IPS-11a (cell line): ENCODE measurements around the gene KRTAP10-10.
"Not testable (repeated sequence)": the region's sequence is repeated elsewhere in the genome, so short reads cannot be mapped to it uniquely, and the experiment has no call there.

ENCODE experiments used
- H3K4me3 ChIP-seq: one replicate; pipeline ENCODE4 v1.5.1; 2013; ENCODE audit warnings: low read depth, low read length, control low read depth

KRTAP10-10 gene

DNA sequence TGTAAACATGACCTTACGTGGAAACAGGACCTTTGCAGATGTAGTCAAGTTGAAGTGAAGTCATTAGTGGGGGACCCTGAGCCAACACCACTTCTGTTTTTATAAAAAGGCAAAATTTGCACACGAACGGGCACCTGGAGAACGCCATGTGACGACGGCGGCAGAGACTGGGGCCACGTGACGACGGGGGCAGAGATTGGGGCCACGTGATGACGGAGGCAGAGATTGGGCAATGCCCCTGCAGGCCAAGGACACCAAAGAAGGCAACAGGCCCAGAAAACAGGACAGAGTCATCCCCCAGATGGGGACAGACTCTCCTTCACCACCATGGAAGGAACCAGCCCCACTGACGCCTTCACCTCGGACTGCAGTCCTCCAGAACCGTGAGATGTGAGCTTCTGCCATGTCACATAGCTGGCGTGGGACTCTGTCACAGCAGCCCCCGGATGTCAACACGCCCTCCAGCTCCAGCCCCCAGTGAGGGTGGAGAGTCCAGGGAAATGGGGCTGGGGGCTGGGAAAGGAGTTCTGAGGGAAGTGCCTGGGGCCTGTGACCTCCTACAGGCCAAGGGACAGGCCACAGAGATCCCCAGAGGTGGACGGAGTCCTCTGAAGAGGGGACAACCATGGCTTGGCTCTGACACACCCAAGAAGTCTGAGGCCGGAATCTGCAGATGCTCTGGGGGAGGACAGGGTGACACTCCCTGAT is 13.3 kb downstream of the KRTAP10-10 start:
- no peak overlapping the region for H3K4me3 ChIP-seq

DNA sequence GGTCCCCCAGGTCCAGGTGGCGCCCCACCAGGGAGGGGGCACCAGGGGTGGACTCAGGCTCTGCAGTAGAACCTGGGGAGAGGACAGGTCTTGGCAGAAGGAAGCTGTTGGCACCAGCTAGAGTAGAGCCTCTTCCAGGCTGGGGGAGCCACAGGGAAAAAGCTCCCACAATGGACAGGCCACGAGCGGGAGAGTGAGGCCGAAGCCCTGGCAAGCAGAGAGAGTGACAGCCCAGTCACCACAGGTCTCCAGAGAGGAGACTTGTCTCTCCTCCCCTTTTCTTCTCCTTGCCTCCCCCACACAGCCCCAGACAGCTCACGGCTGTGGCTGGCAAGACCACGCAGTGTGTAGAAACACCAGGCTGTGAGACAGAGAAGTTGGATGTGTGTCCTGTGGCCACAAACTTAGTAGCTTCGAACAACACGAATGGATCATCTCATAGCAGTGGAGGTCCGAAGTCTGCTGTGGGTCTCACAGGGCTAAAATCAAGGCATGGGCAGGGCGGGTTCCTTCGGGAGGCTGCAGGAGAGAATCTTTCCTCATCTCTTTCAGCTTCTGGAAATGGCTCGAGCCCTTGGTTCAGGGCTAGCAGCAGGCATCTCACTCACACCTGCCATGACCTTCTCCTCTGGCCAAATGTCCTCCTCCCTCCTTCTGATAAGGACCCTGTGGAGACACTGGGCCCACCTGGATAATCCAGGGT is 14.0 kb downstream of the KRTAP10-10 start:
- H3K4me3 ChIP-seq, result no peak overlapping the region

DNA sequence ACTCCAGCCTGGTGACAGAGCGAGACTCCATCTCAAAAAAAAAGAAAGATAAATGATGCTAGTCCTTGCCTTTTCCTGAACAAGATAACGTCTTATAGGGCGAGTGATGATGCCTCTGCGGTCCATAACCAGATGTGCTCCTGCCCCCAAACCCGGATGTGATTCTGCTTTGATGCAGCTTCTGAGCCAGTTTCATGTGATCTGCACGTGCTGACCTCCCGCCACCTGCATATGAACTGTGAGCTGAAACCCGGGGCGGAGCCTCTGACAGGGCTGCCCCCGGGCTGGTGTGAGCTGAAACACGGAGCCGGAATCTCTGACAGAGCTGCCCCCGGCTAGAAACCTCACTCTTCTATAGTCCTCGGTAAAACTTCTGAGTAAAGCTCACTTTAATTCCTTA is 16.0 kb downstream of the KRTAP10-10 start:
- no peak overlapping the region for H3K4me3 ChIP-seq

DNA sequence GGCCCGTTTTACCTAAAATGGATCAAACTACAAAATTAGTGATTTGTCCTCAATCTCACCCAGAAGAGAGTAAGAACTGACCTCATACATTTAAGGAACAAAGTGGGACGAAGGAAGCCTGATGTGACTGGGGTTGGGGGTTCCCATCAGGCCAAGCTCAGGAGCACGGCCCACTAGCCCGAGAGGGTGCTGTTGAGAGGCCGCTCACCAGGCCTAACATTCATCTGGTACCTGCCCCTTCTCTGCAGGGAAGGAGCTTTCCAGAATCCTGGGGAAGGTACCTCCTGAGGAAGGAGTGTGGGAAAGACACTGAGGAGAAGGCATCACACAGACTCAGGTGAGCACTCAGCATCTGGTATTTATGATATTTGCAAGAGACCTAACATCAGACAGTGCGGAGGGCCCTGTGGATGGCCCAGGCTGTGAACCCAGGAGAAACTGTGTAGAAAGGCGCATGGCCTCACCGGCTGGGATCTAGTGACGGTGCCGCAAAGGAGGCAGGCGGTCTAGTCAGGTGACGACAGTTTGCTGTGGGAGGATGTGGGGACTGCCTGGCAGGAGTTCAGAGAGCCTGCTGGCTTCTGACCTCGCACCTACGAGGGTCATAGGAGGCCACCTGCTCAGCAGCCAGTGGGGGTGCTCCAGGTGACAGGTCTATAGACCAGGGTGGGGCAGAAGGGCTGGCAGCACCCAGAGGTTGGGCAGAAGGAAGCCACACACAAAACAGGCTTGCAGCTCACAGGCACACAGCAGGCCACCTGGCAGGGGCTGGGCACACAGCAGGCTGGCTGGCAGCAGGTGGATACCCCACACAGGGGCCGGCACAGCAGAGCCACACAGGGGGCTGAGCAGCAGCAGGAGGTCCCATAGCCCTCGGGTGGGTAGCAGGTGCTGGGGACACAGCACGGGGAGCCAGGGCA is 16.8 kb downstream of the KRTAP10-10 start:
- H3K4me3 ChIP-seq, result no peak overlapping the region

DNA sequence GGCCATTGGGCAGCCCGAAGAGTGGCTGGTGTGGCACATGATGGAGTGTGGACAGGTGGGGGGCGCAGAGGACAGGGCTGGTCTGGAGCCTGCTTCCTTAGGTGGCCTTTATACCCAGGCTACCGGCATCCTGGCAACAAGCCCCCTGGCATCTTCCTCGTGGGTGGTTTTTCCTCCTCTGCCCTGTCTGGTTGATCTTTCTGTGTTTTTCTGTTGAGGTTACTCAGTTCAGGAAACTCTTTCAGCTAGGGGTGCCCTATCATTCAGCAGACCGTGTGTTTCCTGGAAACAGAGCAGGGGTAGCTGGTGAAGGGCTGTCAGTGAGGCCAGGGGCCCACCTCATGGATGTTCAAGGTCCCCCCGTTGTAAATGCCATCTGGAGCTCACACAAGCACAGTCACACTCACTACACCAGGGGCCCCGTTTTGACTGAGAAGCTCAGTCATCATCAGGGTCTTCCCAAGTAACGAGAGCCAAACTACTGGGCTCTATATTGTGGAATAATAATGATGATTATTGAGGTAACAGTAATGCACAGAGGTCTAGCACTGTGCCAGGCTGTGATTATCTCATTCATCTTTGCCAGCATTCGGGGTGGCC is 17.5 kb downstream of the KRTAP10-10 start, which contains the start of gene KRTAP12-4:
Gene KRTAP12-4 (minus strand): TSS at position 84 of the 600 bp plus-strand sequence. CDS start 45 bp downstream, at position 39.
- no peak within 1 kb of the TSS for H3K4me3 ChIP-seq

DNA sequence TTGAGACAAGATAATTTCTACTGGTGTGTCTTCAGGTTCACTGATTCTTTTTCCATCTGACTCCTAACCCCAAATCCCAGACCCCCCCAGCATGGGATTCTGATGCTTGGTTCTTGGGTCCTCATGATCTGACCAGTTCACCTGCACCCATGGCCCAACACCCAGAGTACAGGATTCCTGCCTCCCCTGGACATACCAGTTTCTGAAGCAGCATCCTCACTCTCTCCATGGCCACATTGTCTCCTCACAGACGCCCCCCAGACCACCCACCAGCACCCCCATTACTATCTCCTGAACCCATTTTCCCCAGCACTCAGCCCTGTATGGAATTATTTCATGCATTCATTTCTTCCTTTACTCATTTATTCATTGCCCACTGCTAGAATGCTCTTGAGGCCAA is 19.7 kb downstream of the KRTAP10-10 start:
- no peak overlapping the region for H3K4me3 ChIP-seq

DNA sequence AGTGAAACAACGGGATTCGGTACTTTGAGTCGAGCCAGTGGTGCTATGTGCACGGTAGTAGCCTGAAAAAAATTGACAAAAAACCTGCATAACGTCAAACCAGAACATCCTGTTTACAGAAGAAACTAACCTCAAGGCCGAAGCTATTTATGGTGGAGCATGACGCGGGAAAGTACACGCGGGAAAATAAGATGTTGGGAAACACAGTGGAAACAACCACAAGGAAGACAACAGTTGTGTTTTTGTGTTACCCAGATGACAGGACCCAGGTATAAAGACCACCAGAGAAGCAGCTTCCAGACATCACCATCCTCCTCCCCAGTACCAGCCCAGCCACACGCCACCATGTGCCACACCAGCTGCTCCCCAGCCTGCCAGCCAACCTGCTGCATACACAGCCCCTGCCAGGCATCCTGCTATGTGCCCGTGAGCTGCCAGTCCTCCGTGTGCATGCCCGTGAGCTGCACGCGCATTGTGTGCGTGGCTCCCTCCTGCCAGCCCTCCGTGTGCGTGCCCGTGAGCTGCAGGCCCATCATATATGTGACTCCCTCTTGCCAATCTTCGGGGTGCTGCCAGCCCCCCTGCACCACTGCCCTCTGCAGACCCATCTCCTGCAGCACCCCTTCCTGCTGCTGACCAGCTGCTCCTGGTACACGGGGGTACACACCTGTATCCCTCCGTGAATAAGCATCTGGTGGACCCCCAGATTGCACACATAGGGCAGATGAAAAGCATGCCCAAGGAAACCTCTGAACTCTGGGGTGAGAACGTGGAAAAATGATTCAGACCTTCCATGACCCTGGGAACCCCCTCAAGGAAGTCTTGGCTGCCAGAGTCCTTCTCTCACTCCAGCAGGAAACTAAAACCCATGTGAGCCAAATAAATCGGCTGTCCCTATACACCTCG is 20.7 kb downstream of the KRTAP10-10 start, which contains the start of gene KRTAP12-3:
Gene KRTAP12-3 (plus strand): TSS at position 298 of the 906 bp plus-strand sequence. CDS start 48 bp downstream, at position 346.
- no peak within 1 kb of the TSS for H3K4me3 ChIP-seq

DNA sequence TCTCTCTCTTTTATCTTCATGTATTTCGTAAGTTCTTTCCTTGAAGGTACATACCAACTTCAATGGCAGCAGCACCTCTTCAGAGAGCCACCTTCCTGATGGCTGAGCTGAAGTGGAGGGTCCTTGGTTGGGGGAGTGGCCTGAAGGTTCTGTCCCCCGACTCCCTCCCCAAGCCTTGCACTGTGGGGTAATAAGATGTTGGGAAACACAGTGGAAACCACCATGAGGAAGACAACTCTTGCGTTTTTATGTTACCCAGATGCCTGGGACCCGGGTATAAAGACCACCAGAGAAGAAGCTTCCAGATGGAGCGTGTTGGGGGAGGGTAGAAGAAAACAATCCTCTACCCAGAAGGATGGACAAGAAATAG is 21.4 kb downstream of the KRTAP10-10 start:
- H3K4me3 ChIP-seq, result no peak overlapping the region

DNA sequence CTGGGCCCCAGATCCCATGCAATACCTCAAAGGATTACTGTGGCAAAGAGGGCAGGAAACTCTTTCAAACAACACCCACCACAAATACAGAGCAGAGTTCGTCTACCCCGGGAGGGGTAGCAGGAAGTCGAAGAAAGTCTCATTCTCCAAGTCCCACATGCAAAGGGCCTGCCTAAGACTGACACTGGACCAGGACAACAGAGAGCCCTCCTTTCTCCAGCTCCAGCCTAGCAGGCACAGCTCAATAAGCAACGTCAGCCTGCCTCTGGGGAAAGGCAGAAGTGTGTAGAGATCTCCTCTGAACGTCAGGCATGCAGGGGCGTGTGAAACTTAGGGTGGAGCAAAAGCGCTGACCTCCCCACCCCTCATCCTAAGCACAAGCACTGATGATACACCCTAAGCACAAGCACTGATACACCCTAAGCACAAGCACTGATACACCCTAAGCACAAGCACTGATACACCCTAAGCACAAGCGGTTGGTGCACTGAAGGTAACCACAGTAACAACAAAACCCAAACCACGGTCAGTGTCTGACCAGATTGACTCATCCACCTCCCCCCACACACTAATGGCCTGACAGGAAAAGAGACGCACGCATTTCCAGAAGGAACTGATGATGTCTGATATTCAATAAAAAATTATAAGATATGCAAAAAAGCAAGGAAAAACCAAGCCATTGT is 21.9 kb downstream of the KRTAP10-10 start:
- no peak overlapping the region for H3K4me3 ChIP-seq

DNA sequence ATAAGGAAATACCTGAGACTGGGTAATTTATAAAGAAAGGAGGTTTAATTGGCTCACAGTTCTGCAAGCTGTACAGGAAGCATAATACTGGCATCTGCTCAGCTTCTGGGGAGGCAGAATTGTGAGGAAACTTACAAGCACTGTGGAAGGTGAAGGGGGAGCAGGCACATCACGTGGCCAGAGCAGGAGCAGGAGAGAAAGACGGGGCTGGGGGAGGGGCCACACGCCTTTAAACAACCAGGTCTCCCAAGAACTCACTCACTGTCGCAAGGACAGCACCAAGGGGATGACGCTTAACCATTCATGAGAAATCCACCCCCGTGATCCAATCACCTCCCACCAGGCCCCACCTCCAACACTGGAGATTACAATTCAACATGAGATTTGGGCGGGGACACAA is 24.4 kb downstream of the KRTAP10-10 start:
- H3K4me3 ChIP-seq, result not testable (repeated sequence)

DNA sequence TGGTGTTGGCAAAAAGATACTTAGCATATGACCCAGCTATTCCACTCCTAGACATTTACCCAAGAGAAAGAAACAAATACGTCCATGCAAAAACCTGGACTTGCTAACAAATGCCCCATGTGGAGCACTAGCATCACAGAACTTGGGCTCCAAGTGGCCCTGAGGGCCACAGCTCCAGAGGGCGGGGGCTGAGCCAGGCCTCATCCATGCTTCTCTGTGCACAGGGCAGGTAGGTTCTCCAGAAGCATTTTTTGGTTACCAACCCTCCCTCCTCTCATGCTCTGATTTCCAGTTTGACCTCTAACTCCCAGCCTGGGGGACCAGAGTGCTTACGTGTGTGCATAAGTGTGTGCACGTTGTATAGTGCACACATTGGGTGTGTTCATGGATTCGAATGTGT is 27.5 kb downstream of the KRTAP10-10 start:
- H3K4me3 ChIP-seq, result no peak overlapping the region

DNA sequence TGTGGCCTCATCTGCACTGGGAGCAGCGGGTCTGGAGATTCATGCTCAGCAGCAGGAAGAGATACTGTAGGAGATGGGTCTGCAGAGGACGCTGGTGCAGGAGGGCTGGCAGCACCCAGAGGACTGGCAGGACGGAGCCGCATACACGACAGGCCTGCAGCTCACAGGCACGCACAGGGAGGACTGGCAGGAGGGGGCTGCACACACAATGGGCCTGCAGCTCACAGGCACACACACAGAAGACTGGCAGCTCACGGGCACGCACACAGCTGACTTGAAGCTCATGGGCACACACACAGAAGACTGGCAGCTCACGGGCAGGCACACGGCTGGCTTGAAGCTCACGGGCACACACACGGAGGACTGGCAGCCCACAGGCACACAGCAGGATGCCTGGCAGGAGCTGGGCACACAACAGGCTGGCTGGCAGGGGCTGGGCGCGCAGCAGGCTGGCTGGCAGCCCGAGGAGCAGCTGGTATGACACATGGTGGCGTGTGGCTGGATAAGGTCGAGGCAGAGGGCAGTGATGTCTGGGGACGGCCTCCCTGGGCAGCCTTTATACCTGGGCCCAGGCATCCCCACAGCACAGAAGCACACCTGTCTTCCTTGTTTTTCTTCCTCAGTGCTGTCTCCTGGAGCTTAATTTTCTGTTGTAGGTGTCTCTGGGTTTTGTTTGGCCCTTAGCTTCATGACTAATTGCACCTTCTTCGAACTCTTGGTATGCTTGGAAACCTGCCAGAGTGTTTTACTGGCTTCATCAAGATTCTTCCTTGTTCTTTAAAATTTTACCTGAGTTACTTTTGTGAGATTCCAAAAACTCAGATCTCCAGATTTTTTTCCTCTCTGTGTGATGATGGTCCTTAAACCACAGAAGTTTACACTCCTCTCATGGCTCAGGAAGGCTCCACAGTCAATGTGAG is 29.5 kb downstream of the KRTAP10-10 start, which contains the start of gene KRTAP12-2:
Gene KRTAP12-2 (minus strand): TSS at position 527 of the 920 bp plus-strand sequence. CDS start 41 bp downstream, at position 486.
- H3K4me3 ChIP-seq, result no peak within 1 kb of the TSS

DNA sequence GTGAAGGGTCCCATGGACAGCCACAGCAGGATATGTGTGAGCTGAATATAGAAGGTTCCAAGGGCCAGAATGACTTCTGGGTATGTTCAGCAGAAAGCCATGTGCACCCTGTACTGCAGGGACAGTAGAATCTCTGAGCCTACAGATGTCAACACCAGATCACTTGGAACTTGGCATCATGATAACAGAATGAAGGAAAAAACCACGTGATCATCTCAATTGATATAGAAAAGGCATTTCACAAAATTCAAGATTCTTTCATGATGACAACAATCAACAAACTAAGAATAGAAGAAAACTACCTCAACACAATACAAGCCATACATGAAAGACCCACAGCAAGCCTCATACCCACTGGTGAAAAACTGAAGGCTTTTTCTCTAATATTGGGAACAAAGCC is 30.5 kb downstream of the KRTAP10-10 start:
- H3K4me3 ChIP-seq, result no peak overlapping the region

DNA sequence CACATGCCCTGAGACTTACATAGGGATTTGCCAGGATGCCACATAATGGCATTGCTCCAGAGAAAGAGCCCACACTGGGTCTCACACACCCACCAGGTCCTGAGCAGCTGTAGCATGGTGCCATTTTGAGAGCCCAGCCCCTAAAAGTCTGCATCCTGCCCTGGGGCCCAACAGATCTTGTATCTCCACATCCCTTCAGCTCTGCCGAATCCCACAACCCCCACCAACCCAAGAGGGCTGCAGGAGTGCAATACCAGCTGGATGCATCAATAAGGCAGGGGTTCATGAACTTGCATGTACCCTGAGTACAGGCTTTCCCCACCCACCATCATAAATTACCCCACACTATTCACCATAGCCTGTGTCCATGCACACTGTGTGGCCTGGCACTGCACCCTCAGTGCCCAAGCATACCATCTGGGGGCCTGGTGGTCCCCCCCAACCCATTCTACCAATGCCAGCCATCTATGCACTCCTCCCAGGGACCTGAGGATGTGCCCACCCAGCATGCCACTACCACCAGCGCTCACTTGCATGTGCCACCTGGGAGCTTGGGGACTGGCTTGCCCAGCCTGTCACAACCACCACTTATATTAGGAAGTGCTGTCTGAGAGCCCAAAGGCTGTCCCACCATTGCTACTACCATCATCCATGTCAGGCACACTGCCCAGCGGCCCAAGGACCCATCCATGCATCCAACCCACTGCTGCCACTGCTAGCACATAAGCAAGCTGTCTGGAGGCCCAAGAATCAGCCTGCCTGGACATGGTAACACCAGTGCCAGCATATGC is 33.7 kb downstream of the KRTAP10-10 start:
- H3K4me3 ChIP-seq, result no peak overlapping the region

DNA sequence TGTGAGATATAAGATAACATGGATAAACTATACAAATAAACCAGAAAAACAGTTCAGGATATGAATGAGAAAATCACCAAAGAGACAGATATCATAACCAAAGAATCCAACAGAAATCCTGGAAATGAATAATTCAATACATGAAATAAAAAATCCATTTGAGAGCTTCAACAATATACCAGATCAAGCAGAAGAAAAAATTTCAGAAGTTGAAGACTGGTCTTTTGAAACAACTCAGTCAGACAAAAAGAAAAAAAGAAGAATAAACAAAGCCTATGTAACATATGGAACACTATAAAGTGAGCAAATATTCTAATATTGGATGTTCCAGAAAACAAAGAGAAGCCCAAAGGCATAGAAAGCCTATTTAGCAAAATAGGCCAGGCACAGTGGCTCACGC is 34.8 kb downstream of the KRTAP10-10 start:
- no peak overlapping the region for H3K4me3 ChIP-seq

DNA sequence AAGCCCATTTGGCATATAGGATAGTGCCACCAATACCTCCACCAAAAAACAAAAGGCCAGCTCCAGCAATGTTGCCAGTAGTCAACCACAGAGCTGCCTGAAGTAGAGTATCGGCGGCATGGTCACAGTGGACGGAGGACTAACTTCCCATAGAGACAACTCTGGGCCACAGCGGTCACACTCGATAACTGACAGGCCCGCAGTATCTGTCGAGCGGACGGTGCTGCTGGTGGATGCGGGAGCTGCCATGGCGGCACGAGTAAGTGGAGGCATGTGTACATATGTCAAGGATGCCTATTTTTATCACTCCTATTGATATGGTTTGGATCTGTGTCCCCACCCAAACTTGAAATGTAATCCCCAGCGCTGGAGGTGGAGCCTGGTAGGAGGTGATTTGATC is 40.7 kb downstream of the KRTAP10-10 start:
- H3K4me3 ChIP-seq, result no peak overlapping the region

DNA sequence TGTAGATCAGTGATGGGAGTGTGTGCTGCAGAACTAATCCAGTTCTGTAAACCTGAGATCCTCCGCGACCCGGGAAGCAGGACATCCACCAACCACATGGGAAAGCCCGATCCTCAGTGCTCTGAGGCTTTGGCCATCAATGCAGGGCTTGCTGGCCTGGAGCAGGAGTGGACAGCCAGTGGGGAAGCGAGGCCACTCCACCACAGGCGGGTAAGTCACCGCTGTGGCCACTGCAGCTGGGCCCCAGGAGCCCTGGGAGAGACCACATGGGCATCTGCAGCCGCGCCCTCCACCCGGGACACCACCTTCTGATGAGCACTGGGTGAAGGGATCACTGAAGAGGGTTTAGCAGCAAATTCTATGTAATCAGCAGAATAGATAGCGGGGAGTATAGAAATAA is 44.0 kb downstream of the KRTAP10-10 start:
- no peak overlapping the region for H3K4me3 ChIP-seq
